ENCODE results near the gene FKBP3. TPM values are rescaled to one million over a fixed set of nuclear protein-coding genes. Genes with fewer than 3 reads are reported as not detected.

The FKBP3 gene
- total and polyA plus RNA-seq, 8 donors: 11.0 to 65.3 (median 17.4) TPM

- Histone ChIP-seq H3K27me3 (no peaks in the 10 kb centered on the region), H3K4me3 (peak overlapping the region; percentile 13 to 73 (median 70)), H3K36me3 (no peaks in the 10 kb centered on the region), H3K9me3 (no peaks in the 10 kb centered on the region), H3K27ac (peak overlapping the region; percentile 73 to 84 (median 82)), H3K4me1 (peaks cover 9 to 17% (median 12%) of the 10 kb centered on the region in 3 donors)
- no peak for TF ChIP-seq CTCF (IDR thresholded peaks at IDR 0.05)
- WGBS, 2 donors: 0 to 1% methylated on average over 7 of the region's 7 CpGs
- intact Hi-C loops (cut with DNase I): no loop called here
- no peak for FAIRE-seq
- no peak for ATAC-seq
- no peak for DNase-seq
Observed at GRCh38 chr14:45135156-45135555, 875 bp upstream of the FKBP3 start.

GRCh38 chr14:45133683-45134050 lies 614 bp downstream of the FKBP3 start:
- intact Hi-C loops (cut with DNase I): no loop called here
- TF ChIP-seq CTCF (IDR thresholded peaks at IDR 0.05): no peak
- no peak for FAIRE-seq
- no peaks in the 10 kb centered on the region for H3K27me3 ChIP-seq
- H3K9me3 ChIP-seq: no peaks in the 10 kb centered on the region
- H3K27ac ChIP-seq: peak overlapping the region; percentile 73 to 84 (median 82)
- WGBS, 2 donors: 0 to 1% methylated on average over 9 of the region's 9 CpGs
- no peak for DNase-seq
- ATAC-seq: peak; percentile 2 to 8 (median 6)
- peaks cover 9 to 17% (median 12%) of the 10 kb centered on the region in 3 donors for H3K4me1 ChIP-seq
- H3K4me3 ChIP-seq: peak overlapping the region; percentile 51 to 73 (median 70)
- no peaks in the 10 kb centered on the region for H3K36me3 ChIP-seq

- no peak for TF ChIP-seq CTCF (IDR thresholded peaks at IDR 0.05)
- no peaks in the 10 kb centered on the region for H3K36me3 ChIP-seq
- WGBS, 2 donors: 50 to 96% methylated on average over 1 of the region's 1 CpG
- FAIRE-seq: no peak
- no peak overlapping the region for H3K27ac ChIP-seq
- intact Hi-C loops (cut with DNase I): loop anchor here in 1 of 3 donors (10.0 kb wide), 1 partner anchor 116 kb away; no protein-coding TSS in a partner anchor
- no peak for DNase-seq
- H3K27me3 ChIP-seq: no peaks in the 10 kb centered on the region
- no peak overlapping the region for H3K4me3 ChIP-seq
- no peak for ATAC-seq
- H3K9me3 ChIP-seq: no peaks in the 10 kb centered on the region
- peaks cover 0 to 6% (median 5%) of the 10 kb centered on the region in 3 donors for H3K4me1 ChIP-seq
Observed at GRCh38 chr14:45128963-45129629, 5.2 kb downstream of the FKBP3 start.

GRCh38 chr14:45125754-45126153 lies 8.5 kb downstream of the FKBP3 start:
- no peaks in the 10 kb centered on the region for H3K9me3 ChIP-seq
- H3K4me3 ChIP-seq: no peak overlapping the region
- H3K36me3 ChIP-seq: peaks cover 0 to 5% (median 0%) of the 10 kb centered on the region in 3 donors
- 95 to 96% methylated on average over 2 of the region's 2 CpGs for WGBS, 2 donors
- TF ChIP-seq CTCF (IDR thresholded peaks at IDR 0.05): no peak
- DNase-seq (no peak), ATAC-seq (no peak), FAIRE-seq (no peak)
- H3K27ac ChIP-seq: no peak overlapping the region
- no peaks in the 10 kb centered on the region for H3K27me3 ChIP-seq
- intact Hi-C loops (cut with DNase I): loop anchor here in 1 of 3 donors (10.0 kb wide), 1 partner anchor 119 kb away; no protein-coding TSS in a partner anchor
- H3K4me1 ChIP-seq: no peaks in the 10 kb centered on the region

GRCh38 chr14:45123271-45123670 lies 11.0 kb downstream of the FKBP3 start:
- no peaks in the 10 kb centered on the region for H3K27me3 ChIP-seq
- TF ChIP-seq CTCF (IDR thresholded peaks at IDR 0.05): no peak
- intact Hi-C loops (cut with DNase I): loop anchor here in 1 of 3 donors (10.0 kb wide), 1 partner anchor 122 kb away; no protein-coding TSS in a partner anchor
- H3K27ac ChIP-seq: no peak overlapping the region
- H3K36me3 ChIP-seq: peaks cover 0 to 17% (median 8%) of the 10 kb centered on the region in 3 donors
- H3K9me3 ChIP-seq: no peaks in the 10 kb centered on the region
- 95 to 96% methylated on average over 3 of the region's 3 CpGs for WGBS, 2 donors
- no peak overlapping the region for H3K4me3 ChIP-seq
- H3K4me1 ChIP-seq: no peaks in the 10 kb centered on the region
- DNase-seq (no peak), ATAC-seq (no peak), FAIRE-seq (no peak)

Data from pancreas (tissue), 10 donors.